DND-41 (cell line): ENCODE data around the gene PCDHGA11.

ENCODE experiments used
- ATAC-seq: fragments of 200-7000 bp; cut with Tn5 transposase; 3 replicates; pipeline ENCODE4 v1.9.1; 2021; ENCODE audit warnings: low read depth; ENCODE audit not compliant: insufficient read depth
- DNase-seq: peaks from one replicate; pipeline ENCODE4 v3.0.0-alpha.2; 2020
- H2AFZ ChIP-seq: 2 replicates; pipeline ENCODE4 v1.6.0; 2012; ENCODE audit warnings: low read depth, low read length
- H3K27ac ChIP-seq: 2 replicates; pipeline ENCODE4 v1.5.1; 2012; ENCODE audit warnings: low read length, inconsistent platforms
- H3K27me3 ChIP-seq: fragments of 200-600 bp; sonication (generic); 2 replicates; pipeline ENCODE4 v1.6.0; 2012; ENCODE audit warnings: low read length, mild to moderate bottlenecking, inconsistent platforms; ENCODE audit not compliant: insufficient read depth, poor library complexity
- H3K36me3 ChIP-seq: 2 replicates; pipeline ENCODE4 v1.5.1; 2012; ENCODE audit warnings: low read length, inconsistent platforms; ENCODE audit not compliant: insufficient read depth
- H3K4me1 ChIP-seq: 2 replicates; pipeline ENCODE4 v1.5.1; 2012; ENCODE audit warnings: mild to moderate bottlenecking, low read length; ENCODE audit not compliant: insufficient read depth
- H3K4me2 ChIP-seq: 2 replicates; pipeline ENCODE4 v1.6.0; 2012; ENCODE audit warnings: mild to moderate bottlenecking, moderate library complexity, low read length, inconsistent platforms; ENCODE audit not compliant: insufficient read depth
- H3K4me3 ChIP-seq, 2 experiments: fragments of 200-600 bp in 1 of 2; shearing (Covaris generic) in 1 of 2; 2 replicates each; pipeline ENCODE4 v1.5.1; 2012 to 2016; ENCODE audit warnings: inconsistent platforms in 2 of 2, low read length in 2 of 2, mild to moderate bottlenecking in 2 of 2, low read depth in 1 of 2, moderate library complexity in 1 of 2
- H3K79me2 ChIP-seq: 2 replicates; pipeline ENCODE4 v1.6.0; 2012; ENCODE audit warnings: low read length, inconsistent platforms; ENCODE audit not compliant: insufficient read depth
- H3K9ac ChIP-seq: 2 replicates; pipeline ENCODE4 v1.6.0; 2012; ENCODE audit warnings: low read depth, mild to moderate bottlenecking, inconsistent platforms, low read length, moderate library complexity
- H3K9me3 ChIP-seq: 2 replicates; pipeline ENCODE4 v1.5.1; 2012; ENCODE audit warnings: low read length, moderate library complexity, mild to moderate bottlenecking, inconsistent platforms; ENCODE audit not compliant: insufficient read depth, severe bottlenecking
- H4K20me1 ChIP-seq: 2 replicates; pipeline ENCODE4 v1.6.0; 2012; ENCODE audit warnings: low read length; ENCODE audit not compliant: insufficient read depth
- CTCF ChIP-seq: IDR thresholded peaks from 2 replicates; pipeline ENCODE4 v1.5.1; 2012; ENCODE audit warnings: borderline replicate concordance, low read length, moderate library complexity, mild to moderate bottlenecking; ENCODE audit not compliant: poor library complexity, severe bottlenecking; ENCODE audit errors: extremely low read depth
- EZH2 ChIP-seq: IDR thresholded peaks from 3 replicates; pipeline ENCODE4 v1.6.1; 2012; ENCODE audit warnings: borderline replicate concordance, low read depth, mild to moderate bottlenecking, moderate library complexity, low read length, inconsistent platforms; ENCODE audit not compliant: severe bottlenecking

The PCDHGA11 gene

GRCh38 chr5:141441571-141442170, 20.8 kb downstream of the PCDHGA11 start:
- Histone ChIP-seq H3K79me2 (no peaks in the 10 kb centered on the region), H3K27ac (no peak overlapping the region), H3K4me3 (no peak overlapping the region), H4K20me1 (no peaks in the 10 kb centered on the region), H3K4me1 (no peaks in the 10 kb centered on the region), H3K4me2 (no peak overlapping the region), H2AFZ (no peak overlapping the region), H3K36me3 (no peaks in the 10 kb centered on the region), H3K9ac (no peak overlapping the region), H3K9me3 (no peaks in the 10 kb centered on the region), H3K27me3 (no peaks in the 10 kb centered on the region)
- DNase-seq, result no peak
- TF ChIP-seq CTCF (no peak), EZH2 (no peak)
- no peak for ATAC-seq

GRCh38 chr5:141465351-141465750, 44.5 kb downstream of the PCDHGA11 start:
- no peak overlapping the region for H3K27ac ChIP-seq
- no peaks in the 10 kb centered on the region for H3K4me1 ChIP-seq
- no peak for ATAC-seq
- H2AFZ ChIP-seq, result no peak overlapping the region
- H3K9ac ChIP-seq, result no peak overlapping the region
- no peak overlapping the region for H3K4me2 ChIP-seq
- no peaks in the 10 kb centered on the region for H3K36me3 ChIP-seq
- H3K4me3 ChIP-seq, result no peak overlapping the region
- TF ChIP-seq EZH2 (no peak), CTCF (no peak)
- H4K20me1 ChIP-seq, result no peaks in the 10 kb centered on the region
- DNase-seq, result no peak
- H3K9me3 ChIP-seq, result no peaks in the 10 kb centered on the region
- no peaks in the 10 kb centered on the region for H3K27me3 ChIP-seq
- no peaks in the 10 kb centered on the region for H3K79me2 ChIP-seq
